ENCODE data around the gene APOBEC3G.
"Not testable (repeated sequence)": the region's sequence is repeated elsewhere in the genome, so short reads cannot be mapped to it uniquely, and the experiment has no call there.

- not testable (repeated sequence) for TF ChIP-seq CTCF, POLR2A (IDR thresholded peaks at IDR 0.05)
Measured at GRCh38 chr22:39077912-39078311, 837 bp downstream of the APOBEC3G start.

Measured in thyroid gland (tissue), 4 donors.